ENCODE data around the gene IL2. TPM values are rescaled to one million over a fixed set of nuclear protein-coding genes. Genes with fewer than 3 reads are reported as not detected.

The IL2 gene
- total RNA-seq, 1 experiment from 2014 or later = not detected

DNA sequence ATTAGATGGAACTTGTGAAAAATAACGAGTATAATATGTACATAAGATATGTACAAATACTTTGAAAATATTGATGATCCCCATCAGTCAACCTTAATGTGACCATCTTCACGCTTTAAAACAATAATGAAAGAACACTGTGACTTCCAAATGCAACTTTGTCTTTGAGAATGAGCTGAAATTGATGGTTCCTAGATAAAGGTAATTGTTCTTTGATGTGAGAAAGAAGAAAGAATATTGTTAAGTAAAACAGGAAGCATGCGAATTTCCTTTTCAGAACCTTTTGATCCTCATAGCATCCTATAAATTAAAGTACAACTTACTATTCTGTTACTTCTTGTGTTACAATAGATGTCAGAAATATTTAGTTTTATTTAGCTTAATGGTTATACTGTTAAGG, 22.2 kb downstream of the IL2 start:
- Histone ChIP-seq H3K27me3 (ENCODE audit: low read length) (no peaks in the 10 kb centered on the region), H3K36me3 (ENCODE audit: insufficient read depth, low read length) (no peaks in the 10 kb centered on the region), H3K4me3 (ENCODE audit: low read length) (no peak overlapping the region), H3K27ac (ENCODE audit: low read length) (no peak overlapping the region), H2AFZ (ENCODE audit: low read length) (no peak overlapping the region), H3K4me1 (ENCODE audit: low read length) (no peaks in the 10 kb centered on the region), H3K4me2 (ENCODE audit: low read depth, low read length, poor library complexity, severe bottlenecking) (no peak overlapping the region), H3K9me3 (ENCODE audit: low read length) (no peaks in the 10 kb centered on the region), H4K20me1 (ENCODE audit: insufficient read depth, low read depth, low read length) (no peaks in the 10 kb centered on the region), H3K79me2 (ENCODE audit: low read length) (no peaks in the 10 kb centered on the region), H3K9ac (ENCODE audit: low read length) (no peak overlapping the region), H3K9me2 (replicated peaks; ENCODE audit: insufficient read depth, low read length) (no peaks in the 10 kb centered on the region)
- no peak for DNase-seq

DNA sequence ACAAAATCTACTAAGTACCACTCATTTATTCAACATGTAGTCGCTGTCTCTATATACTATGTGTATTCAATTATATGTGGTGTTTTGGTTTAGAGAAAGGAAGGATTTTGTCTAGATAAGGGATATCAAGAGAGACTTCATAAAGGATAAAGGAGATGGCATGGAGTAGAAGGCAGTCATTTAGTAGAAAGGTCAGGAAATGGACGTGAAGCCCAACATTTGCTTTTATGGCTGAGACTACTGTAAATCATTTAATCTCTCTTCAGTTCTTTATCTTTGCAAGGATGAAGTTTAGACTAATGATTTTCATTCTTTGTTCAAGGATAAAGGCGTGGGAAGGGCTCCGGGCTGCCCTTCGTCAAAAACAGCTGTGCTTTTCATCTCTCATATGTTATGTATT, 25.2 kb downstream of the IL2 start:
- no peak overlapping the region for H3K4me3 ChIP-seq (ENCODE audit: low read length)
- no peak for DNase-seq
- no peaks in the 10 kb centered on the region for H3K79me2 ChIP-seq (ENCODE audit: low read length)
- no peaks in the 10 kb centered on the region for H3K36me3 ChIP-seq (ENCODE audit: insufficient read depth, low read length)
- H3K27me3 ChIP-seq (ENCODE audit: low read length) = no peaks in the 10 kb centered on the region
- no peaks in the 10 kb centered on the region for H3K9me2 ChIP-seq (replicated peaks; ENCODE audit: insufficient read depth, low read length)
- H3K9me3 ChIP-seq (ENCODE audit: low read length) = no peaks in the 10 kb centered on the region
- H3K4me1 ChIP-seq (ENCODE audit: low read length) = no peaks in the 10 kb centered on the region
- H3K4me2 ChIP-seq (ENCODE audit: low read depth, low read length, poor library complexity, severe bottlenecking) = no peak overlapping the region
- no peak overlapping the region for H3K27ac ChIP-seq (ENCODE audit: low read length)
- H2AFZ ChIP-seq (ENCODE audit: low read length) = no peak overlapping the region
- no peak overlapping the region for H3K9ac ChIP-seq (ENCODE audit: low read length)
- no peaks in the 10 kb centered on the region for H4K20me1 ChIP-seq (ENCODE audit: insufficient read depth, low read depth, low read length)

DNA sequence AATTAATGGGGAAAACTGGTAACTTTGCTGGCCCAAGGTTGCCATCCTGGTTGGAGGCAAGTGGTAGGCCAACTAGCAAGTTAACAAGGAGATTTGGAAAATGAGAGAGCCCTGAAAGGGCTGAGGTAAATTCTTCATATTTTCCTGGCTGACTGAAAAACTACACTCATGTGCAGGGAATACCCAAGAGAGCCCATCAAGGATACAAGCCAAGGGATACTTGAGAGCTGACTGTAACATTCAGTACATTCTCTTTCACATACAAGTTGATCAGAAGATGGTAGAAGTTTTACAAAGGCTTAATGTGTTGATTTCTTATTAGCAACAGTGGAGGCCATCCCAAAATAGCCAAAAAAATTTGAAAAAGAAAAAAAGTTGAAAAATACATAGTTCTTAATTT, 33.3 kb downstream of the IL2 start:
- H3K36me3 ChIP-seq (ENCODE audit: insufficient read depth, low read length) = no peaks in the 10 kb centered on the region
- no peak overlapping the region for H3K9ac ChIP-seq (ENCODE audit: low read length)
- H3K9me2 ChIP-seq (replicated peaks; ENCODE audit: insufficient read depth, low read length) = no peaks in the 10 kb centered on the region
- H3K4me3 ChIP-seq (ENCODE audit: low read length) = no peak overlapping the region
- no peak overlapping the region for H2AFZ ChIP-seq (ENCODE audit: low read length)
- H3K27ac ChIP-seq (ENCODE audit: low read length) = no peak overlapping the region
- H3K9me3 ChIP-seq (ENCODE audit: low read length) = no peaks in the 10 kb centered on the region
- H3K27me3 ChIP-seq (ENCODE audit: low read length) = no peaks in the 10 kb centered on the region
- H4K20me1 ChIP-seq (ENCODE audit: insufficient read depth, low read depth, low read length) = no peaks in the 10 kb centered on the region
- H3K4me2 ChIP-seq (ENCODE audit: low read depth, low read length, poor library complexity, severe bottlenecking) = no peak overlapping the region
- no peaks in the 10 kb centered on the region for H3K79me2 ChIP-seq (ENCODE audit: low read length)
- H3K4me1 ChIP-seq (ENCODE audit: low read length) = no peaks in the 10 kb centered on the region
- DNase-seq = no peak

DNA sequence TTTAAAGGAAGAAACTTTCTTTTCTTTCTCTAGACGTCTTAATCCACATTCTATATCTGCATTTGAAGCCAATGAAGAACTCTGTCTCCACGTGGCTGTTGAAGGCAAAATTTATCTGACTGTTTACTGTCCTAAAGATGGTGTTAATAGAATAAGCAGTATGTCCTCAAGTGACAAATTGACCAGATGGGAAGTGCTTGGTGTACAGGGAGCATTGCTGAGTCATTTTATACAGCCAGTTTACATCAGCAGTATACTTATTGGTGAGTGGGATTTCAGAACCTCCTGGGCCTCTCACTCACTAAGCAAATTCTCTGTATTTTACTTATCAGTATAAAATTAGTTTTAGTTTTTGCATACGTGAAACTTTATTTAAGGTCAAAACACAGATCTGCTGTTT, 44.0 kb downstream of the IL2 start:
- H4K20me1 ChIP-seq (ENCODE audit: insufficient read depth, low read depth, low read length) = no peaks in the 10 kb centered on the region
- no peak overlapping the region for H3K4me3 ChIP-seq (ENCODE audit: low read length)
- peak overlapping the region; percentile 25; the same call in 1 of the 2 replicates for H2AFZ ChIP-seq (ENCODE audit: low read length)
- no peaks in the 10 kb centered on the region for H3K36me3 ChIP-seq (ENCODE audit: insufficient read depth, low read length)
- no peak overlapping the region for H3K27ac ChIP-seq (ENCODE audit: low read length)
- no peak for DNase-seq
- H3K27me3 ChIP-seq (ENCODE audit: low read length) = no peaks in the 10 kb centered on the region
- H3K4me2 ChIP-seq (ENCODE audit: low read depth, low read length, poor library complexity, severe bottlenecking) = no peak overlapping the region
- no peaks in the 10 kb centered on the region for H3K9me2 ChIP-seq (replicated peaks; ENCODE audit: insufficient read depth, low read length)
- no peak overlapping the region for H3K9ac ChIP-seq (ENCODE audit: low read length)
- H3K79me2 ChIP-seq (ENCODE audit: low read length) = no peaks in the 10 kb centered on the region
- H3K4me1 ChIP-seq (ENCODE audit: low read length) = peaks cover 11% of the 10 kb centered on the region
- no peaks in the 10 kb centered on the region for H3K9me3 ChIP-seq (ENCODE audit: low read length)

DNA sequence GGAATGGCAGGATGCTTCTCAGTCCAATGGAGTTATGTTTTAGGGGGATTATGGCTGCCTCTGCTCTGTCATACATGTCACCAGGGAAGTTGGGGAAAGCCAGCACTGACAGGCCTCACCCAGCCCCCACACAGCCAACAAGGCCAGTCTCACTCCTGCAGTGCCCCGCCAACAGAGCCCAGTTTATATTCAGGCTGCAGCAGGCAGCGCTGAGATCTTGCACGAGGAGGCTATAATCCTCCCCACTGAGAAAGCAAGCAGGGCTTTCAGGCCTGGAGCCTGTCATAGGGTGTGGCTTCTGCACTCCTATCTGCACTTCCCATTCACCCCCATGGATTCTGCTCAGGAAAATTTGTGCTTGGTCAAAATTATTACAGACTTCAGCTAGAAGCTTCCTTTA, 52.7 kb downstream of the IL2 start:
- H3K79me2 ChIP-seq (ENCODE audit: low read length) = no peaks in the 10 kb centered on the region
- no peaks in the 10 kb centered on the region for H3K36me3 ChIP-seq (ENCODE audit: insufficient read depth, low read length)
- H3K9ac ChIP-seq (ENCODE audit: low read length) = no peak overlapping the region
- H3K9me2 ChIP-seq (replicated peaks; ENCODE audit: insufficient read depth, low read length) = no peaks in the 10 kb centered on the region
- H3K4me3 ChIP-seq (ENCODE audit: low read length) = no peak overlapping the region
- no peaks in the 10 kb centered on the region for H3K27me3 ChIP-seq (ENCODE audit: low read length)
- no peaks in the 10 kb centered on the region for H3K9me3 ChIP-seq (ENCODE audit: low read length)
- H4K20me1 ChIP-seq (ENCODE audit: insufficient read depth, low read depth, low read length) = no peaks in the 10 kb centered on the region
- no peak overlapping the region for H3K27ac ChIP-seq (ENCODE audit: low read length)
- H3K4me1 ChIP-seq (ENCODE audit: low read length) = no peaks in the 10 kb centered on the region
- H3K4me2 ChIP-seq (ENCODE audit: low read depth, low read length, poor library complexity, severe bottlenecking) = no peak overlapping the region
- DNase-seq = no peak
- no peak overlapping the region for H2AFZ ChIP-seq (ENCODE audit: low read length)

Other genes with a start within 250 kb of the IL2 start
- gene ADAD1, start 77.7 kb downstream of the IL2 start, total RNA-seq (2014; rRNA removed; shearing (Covaris generic); ENCODE audit: low replicate concordance) = not detected in 2 replicates
- gene IL21, start 164.3 kb upstream of the IL2 start, total RNA-seq (2014; rRNA removed; shearing (Covaris generic); ENCODE audit: low replicate concordance) = not detected in 2 replicates

All from Karpas-422 (cell line).